ENCODE data around the gene CD300E.
"Not testable (repeated sequence)": the region's sequence is repeated elsewhere in the genome, so short reads cannot be mapped to it uniquely, and the experiment has no call there.

Gene CD300E

GRCh38 chr17:74623693-74624093, at the start of gene CD300E:
CD300E (minus strand) TSS chr17:74623738; CDS start chr17:74623621, 117 bp downstream.
- DNase-seq (ENCODE audit: low read depth), result no peak

DNA sequence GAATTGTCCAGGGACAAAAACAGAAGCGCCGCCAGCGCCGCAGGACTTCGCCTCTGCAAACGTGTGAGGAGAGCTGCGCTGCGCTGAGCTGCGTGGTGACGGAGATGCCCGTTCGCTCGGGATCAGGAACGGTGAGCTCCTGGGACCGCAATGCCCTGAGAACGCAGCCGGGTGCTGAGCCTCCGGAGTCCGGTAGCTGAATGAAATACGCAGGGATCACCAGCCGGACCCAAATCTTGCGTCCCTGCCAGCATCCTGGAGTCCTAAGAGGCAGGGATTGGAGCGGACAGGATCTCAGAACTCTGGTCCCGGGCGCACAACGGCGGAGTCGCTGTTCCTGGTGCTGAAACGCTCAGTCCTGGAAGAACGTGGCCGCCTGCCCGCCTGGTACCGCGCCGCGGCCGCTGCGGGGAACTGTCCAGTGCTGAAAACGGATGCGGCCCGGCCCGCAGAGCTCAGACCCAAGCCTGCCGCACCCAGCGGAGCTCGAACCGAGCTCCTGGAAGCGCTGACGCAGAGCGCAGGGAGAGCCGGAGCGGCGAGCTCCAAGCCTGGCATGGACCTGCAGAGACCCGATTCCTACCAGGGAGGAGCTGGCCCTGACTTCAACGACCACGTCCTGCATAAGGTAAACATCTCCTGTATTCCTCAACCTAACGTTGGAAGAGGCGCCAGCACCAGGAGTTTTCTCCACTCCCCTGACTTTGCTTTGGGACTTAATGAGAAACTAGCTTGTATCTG, 47.7 kb upstream of the CD300E start:
- DNase-seq (ENCODE audit: low read depth), result peak; percentile 33

- no peak for DNase-seq (ENCODE audit: low read depth)
Observed at GRCh38 chr17:74670329-74670728, 46.8 kb upstream of the CD300E start.

DNA sequence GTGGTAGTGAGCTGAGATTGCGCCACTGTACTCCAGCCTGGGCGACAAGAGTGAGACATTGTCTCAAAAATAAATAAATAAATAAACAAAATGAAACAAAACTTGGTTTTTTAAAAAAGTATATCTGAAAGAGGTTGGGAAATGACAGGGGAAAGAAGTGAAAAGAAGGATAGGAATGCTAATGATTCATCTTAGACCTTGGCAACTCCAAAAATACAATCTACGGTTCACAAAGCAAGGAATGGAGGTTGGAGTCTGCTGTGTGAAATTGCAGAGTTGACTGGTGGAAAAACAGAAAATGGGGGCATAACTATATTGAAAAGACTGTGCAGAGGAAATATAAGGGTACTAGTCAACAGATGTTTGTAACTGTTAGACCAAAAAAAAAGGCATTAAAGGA, 40.0 kb upstream of the CD300E start:
- DNase-seq (ENCODE audit: low read depth), result no peak

DNA sequence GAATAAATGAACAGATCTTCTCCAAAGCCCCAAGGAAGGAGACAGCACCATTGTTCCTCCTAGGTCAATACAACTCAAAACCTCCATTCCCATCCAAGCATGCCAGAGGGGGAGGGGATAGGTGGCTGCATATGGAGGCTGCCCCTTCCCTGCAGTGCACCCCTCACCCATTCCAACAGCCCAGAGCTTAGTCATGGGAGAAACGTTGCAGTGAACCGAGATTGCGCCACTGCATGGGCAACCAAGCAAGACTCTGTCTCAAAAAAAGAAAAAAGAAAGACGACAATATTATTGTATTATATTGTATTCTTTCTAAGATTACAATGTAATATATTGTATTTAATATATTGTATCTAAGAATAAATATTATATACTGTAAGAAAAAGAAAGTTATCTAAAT, 36.4 kb upstream of the CD300E start:
- no peak for DNase-seq (ENCODE audit: low read depth)

DNA sequence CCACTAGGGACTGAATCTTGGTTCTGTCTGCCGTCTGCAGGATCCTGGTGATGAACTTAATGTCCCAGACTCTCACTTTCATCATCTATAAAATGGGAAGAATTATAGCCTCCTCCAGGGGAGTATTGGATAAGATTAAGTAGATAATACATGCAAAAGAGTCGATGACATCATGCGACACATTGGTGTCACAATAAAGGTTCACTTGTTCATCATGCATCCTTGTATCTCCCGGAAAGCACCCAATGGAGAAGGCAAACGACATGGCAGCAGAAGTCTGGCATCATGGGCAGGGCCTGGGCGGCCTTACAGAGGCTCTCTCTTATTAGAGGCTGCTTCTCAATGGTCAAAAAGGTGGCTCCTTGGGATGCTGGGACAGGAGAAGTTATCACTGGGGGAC, 35.1 kb upstream of the CD300E start:
- DNase-seq (ENCODE audit: low read depth), result no peak

DNA sequence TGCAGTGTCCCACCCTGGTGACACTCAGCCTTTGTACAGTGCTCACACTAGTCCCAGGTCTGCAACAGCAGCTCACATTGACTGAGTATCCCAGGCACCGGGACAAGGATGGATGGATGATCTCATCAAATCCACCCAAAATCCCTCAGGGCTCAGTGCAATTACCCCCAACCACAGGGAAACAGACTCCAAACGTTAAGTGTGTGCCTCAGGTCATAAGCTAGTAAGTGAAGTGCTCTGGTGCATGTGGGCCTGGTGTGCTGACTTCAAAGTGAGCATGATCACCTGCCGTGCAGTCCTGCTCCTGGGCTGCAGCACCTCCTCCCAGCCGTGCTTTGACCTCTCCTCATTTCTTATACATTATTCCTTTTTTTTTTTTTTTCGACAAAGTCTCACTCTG, 31.2 kb upstream of the CD300E start:
- no peak for DNase-seq (ENCODE audit: low read depth)

- no peak for DNase-seq (ENCODE audit: low read depth)
Observed at GRCh38 chr17:74652020-74652419, 28.5 kb upstream of the CD300E start.

- no peak for DNase-seq (ENCODE audit: low read depth)
Observed at GRCh38 chr17:74649909-74650308, 26.4 kb upstream of the CD300E start.

GRCh38 chr17:74647871-74648672, 24.5 kb upstream of the CD300E start:
- DNase-seq (ENCODE audit: low read depth), result no peak

- DNase-seq (ENCODE audit: low read depth), result no peak
Observed at GRCh38 chr17:74646231-74646630, 22.7 kb upstream of the CD300E start.

GRCh38 chr17:74645010-74645409, 21.5 kb upstream of the CD300E start:
- DNase-seq (ENCODE audit: low read depth), result no peak

GRCh38 chr17:74644419-74644818, 20.9 kb upstream of the CD300E start:
- no peak for DNase-seq (ENCODE audit: low read depth)

DNA sequence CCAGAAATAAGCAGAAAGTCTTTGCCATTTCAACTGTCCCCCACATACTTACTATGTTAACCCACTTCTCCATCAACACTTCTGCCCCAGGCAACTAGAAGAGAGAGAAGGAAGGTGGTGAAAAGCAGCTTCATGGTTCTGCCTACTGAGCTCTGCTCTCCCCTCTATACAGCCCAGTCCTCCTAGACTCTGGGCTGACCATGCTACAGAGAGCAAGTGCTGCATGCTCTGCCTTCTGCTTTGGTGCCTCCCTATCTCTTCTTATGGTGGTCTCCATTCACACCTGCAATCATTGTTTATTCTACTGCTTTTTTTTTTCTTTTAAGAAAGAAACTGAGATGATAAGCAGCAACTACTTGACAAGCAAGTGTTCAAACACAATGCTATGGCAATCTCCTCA, 20.3 kb upstream of the CD300E start:
- no peak for DNase-seq (ENCODE audit: low read depth)

DNA sequence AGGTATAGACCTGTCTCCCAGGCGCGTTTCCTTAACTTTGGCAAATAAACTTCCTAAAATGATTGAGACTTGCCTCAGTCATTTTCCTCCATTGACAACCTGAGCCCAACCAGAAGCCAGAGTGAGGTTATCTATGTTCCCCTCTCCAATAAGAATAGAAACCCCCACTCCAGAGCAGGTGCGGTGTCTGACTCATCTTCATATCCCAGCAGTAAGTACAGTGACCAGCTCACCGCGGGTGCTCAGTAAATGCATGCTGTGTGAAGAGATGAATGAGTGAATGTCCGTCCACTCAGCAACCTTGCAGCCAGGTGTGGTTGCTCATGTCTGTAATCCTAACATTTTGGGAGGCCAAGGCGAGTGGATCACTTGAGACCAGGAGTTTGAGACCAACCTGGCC, 19.5 kb upstream of the CD300E start:
- DNase-seq (ENCODE audit: low read depth), result no peak

- no peak for DNase-seq (ENCODE audit: low read depth)
Observed at GRCh38 chr17:74642556-74642955, 19.0 kb upstream of the CD300E start.

- DNase-seq (ENCODE audit: low read depth), result no peak
Observed at GRCh38 chr17:74641958-74642298, 18.4 kb upstream of the CD300E start.

GRCh38 chr17:74641224-74641957, 17.9 kb upstream of the CD300E start:
- no peak for DNase-seq (ENCODE audit: low read depth)

DNA sequence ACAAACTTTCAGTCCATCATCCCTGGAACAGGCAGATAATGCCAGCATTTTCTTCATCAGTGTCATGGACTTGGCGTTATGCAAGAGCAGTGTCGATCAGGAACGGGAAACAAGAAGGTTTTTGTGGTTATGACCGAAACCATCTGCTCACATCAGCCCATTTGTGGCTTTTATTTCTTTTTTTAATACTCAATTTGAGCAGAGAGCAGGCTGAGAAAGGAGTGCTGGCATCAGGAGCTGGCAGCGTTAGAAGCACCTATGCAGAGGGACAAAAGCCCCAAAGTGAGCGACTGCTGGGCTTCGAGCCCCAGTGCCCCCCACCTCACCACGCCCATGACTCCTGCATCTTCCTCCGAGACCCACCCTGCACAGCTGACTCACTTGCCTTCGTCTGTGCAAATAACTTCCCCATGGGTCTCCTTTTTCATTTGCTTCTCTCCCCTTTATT, 16.2 kb upstream of the CD300E start:
- no peak for DNase-seq (ENCODE audit: low read depth)

GRCh38 chr17:74637926-74638325, 14.4 kb upstream of the CD300E start:
- DNase-seq (ENCODE audit: low read depth), result no peak

- no peak for DNase-seq (ENCODE audit: low read depth)
Observed at GRCh38 chr17:74637265-74637664, 13.7 kb upstream of the CD300E start.

GRCh38 chr17:74636541-74637085, 13.1 kb upstream of the CD300E start:
- DNase-seq (ENCODE audit: low read depth), result not testable (repeated sequence)

DNA sequence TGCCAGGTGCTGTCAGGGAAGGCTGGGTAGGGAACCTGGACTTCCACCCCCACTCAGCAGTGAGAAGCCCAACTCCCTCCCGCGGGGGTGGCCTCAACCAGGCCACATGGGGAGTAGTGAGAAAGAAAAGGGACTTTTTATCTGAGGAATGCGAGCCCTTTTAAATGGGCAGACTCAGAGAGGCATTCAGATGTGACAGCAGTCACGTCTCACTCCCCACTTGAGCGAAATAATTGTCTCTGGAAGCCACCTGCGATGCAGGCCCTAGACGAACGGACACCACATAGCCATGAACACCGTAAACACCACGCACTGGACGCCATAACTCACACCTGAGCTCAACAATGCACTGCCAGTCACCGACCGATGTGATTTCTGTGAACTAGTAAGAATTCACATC, 11.9 kb upstream of the CD300E start:
- no peak for DNase-seq (ENCODE audit: low read depth)

All from fibroblast of the conjunctiva (primary cell).